GM21515 (cell line): ENCODE results near the gene CFAP221.

Source experiments
- ATAC-seq: cut with Tn5 transposase; IDR thresholded peaks from one replicate; pipeline ENCODE4 v1.9.1; 2021; ENCODE audit not compliant: unreplicated experiment

CFAP221 gene

DNA sequence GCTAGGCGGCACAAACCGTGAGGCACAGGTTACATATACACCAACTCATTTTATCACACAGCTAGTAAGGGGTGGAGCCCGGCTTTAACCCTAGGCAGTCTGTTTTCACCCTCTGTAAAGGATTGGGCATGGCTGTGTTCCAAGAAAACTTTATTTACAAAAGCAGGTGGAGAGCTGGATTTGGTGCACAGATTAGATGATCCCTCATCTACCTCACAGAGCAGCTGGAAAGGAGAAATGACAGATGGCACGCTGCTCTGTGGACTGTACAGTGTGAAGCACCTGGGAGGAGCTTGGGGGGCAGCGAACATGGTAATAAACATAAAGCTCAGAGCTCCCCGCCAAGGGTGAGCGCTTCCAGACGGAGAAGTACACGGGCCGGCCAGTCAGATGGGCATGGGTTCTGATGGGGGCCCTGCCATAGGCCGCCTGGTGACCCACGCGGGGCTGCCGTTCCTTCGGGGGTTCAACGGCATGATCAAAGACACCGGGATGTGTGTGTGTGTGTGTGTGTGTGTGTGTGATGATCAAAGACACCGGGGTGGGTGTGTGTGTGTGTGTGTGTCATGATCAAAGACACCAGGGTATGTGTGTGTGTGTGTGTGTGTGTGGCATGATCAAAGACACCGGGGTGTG lies 133.9 kb downstream of the CFAP221 start:
- ATAC-seq, result no peak

DNA sequence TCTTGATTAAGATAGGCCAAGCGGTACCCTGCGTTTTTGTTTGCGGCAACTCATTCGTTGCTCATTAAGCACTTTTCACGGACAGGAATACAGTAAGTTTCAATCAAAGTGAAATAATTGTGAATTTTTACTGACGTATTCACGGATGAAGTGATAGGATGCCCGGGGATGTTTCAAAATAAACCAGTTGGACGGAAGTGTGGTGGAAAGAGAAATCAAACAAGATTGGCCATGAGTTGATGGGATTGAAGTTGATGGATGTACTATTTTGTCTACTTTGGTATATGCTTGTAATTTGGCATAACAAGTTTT lies 135.2 kb downstream of the CFAP221 start:
- no peak for ATAC-seq

GRCh38 chr2:119679846-119680245 lies 135.6 kb downstream of the CFAP221 start:
- no peak for ATAC-seq

DNA sequence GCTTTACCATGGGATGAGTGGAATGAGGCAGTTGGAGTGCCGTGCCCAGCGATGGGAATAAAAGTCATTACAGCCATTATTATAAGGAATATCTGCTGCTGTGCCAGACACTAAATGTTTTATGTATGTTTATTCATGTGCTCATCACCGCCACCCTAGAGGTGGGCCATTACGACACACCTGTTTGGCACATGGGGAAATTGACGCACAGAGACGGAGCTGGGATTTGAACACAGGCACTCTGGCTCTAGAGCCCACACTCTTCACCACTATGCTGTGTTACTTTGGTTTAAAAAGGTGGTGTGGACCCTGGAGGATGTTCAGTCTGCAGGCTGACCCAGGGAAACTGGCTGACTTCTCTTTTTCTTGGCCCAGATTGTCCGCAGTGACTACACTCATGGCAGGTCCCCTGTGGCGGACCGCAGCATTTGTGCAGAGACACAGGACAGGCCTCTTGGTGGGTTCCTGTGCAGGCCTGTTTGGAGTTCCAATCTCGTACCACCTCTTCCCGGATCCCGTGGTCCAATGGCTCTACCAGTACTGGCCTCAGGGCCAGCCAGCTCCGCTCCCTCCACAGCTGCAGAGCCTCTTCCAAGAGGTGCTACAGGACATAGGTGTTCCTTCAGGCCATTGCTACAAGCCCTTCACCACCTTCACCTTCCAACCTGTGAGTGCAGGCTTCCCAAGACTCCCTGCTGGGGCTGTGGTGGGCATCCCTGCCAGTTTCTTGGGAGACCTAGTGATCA lies 136.4 kb downstream of the CFAP221 start:
- ATAC-seq, result no peak

GRCh38 chr2:119681203-119681867 lies 137.1 kb downstream of the CFAP221 start:
- ATAC-seq, result no peak

GRCh38 chr2:119681868-119682220 lies 137.6 kb downstream of the CFAP221 start:
- no peak for ATAC-seq

DNA sequence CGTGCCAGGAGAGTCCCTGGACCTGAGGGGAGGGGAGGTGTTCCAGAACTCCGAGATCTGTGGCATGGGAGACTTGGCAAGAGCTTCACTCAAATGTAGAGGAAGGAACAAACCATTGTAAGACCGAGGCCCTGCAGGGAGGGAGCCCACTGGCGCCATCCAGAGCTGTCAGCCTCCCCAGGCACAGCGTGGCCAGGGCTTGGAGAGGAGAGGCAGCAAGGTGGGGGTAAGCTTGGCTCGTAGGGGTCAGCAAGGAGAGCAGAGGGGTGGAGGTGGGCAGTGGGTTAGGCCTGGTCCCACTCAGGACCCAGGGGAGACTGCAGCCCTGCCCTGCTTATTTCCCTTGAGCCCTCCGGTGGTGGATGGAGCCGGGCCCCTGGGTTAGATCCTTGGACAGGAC lies 138.3 kb downstream of the CFAP221 start:
- ATAC-seq, result no peak

DNA sequence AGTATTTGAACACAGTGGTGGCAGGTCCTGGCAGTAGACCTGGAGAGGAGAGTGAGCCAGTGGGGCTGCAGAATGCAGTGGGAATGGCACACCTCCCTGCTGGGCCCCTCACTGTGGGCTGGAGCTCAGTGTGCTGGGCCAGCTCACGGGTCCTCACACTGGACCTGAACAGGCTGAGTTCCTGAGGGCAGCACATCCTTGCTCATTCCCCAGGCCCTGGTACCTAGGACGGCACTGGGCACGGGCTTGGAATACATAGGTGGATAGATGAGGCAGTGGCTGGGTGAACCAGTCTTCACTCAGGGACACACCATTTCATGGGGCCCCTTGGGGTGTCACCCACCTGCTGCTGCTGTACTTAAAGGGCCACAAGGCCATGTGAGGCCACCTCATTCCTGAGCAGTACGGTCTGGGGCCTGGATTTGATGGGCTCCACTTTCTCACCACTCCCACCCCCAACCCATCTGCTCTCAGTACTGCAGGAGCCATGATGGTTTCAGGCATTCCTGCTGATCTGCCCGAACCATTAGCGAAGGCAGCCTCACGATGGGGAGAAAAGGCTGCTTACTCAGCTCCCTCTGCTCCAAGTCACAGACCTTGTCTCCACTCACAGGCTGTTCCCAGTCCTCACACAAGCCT lies 138.9 kb downstream of the CFAP221 start:
- no peak for ATAC-seq

GRCh38 chr2:119683713-119684443 lies 139.6 kb downstream of the CFAP221 start:
- no peak for ATAC-seq

- ATAC-seq, result no peak
Measured at GRCh38 chr2:119684518-119684917, 140.3 kb downstream of the CFAP221 start.

GRCh38 chr2:119688616-119689015 lies 144.4 kb downstream of the CFAP221 start:
- ATAC-seq, result no peak

DNA sequence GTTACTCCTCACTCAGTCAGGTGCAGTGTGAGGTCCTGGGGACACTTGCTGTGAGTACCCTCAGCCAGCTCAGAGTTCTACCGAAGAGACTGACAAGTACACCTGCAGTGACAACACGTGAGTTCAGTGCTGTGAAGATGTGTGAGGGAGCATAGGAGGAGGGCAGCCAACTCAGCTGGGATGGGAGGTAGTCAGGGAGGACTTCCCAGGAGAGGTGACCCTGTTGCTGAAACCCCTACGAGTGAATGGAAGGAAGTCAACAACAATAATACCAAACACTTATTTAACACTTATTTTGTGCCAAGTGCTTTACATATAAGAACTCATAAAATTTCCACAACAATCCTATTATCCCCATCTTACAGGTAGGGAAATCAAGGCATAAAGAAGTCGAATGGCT lies 145.0 kb downstream of the CFAP221 start:
- ATAC-seq, result no peak

DNA sequence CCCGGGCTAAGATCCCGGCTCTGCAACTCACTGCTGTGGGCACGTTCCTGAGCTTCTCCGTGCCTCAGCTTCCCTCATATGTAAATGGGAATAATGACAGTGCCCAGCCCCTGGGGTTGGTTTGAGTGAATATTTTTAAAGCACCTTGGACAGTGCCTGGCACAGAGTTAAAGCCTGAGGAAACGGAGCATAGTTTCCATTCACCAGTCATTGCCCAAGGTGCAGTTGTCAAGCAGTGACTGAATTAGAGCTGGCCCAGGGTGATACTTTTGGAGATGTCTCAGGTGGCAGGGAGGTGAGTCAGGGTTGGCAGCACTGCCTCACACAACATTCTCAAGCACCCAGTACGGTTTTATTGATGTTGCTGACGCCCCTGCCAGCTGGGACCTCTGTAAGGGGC lies 146.9 kb downstream of the CFAP221 start:
- no peak for ATAC-seq

DNA sequence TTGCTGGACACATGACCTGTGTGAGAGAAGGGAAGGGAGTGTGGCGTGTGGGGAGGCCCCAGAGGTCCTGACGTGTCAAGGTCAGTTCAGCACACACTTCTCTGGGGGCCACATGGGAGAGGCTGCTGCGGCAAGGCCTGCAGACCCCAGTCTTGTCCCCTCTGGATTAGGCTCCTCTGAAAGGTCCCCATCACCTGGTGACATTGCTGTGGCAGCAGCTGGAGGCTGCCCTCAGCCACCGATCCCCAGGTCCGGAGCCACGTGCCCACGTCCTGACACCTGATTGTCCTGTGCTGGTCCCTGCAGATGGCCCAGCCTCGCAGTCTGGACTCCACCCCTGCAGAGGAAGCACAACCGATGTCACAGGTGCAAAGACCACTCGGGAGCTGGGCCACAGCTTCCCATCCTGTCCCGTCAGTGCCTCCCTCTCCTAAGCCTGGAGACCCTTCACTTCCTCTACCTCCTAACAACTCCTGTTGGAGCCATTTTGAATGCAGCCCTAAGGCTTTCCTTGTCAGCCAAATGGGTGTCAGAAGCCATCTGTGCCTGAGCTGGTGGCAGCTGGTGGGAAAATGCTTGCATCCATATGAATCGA lies 147.5 kb downstream of the CFAP221 start:
- no peak for ATAC-seq

GRCh38 chr2:119692310-119692709 lies 148.1 kb downstream of the CFAP221 start:
- ATAC-seq, result no peak

- ATAC-seq, result no peak
Measured at GRCh38 chr2:119692954-119693353, 148.7 kb downstream of the CFAP221 start.

- no peak for ATAC-seq
Measured at GRCh38 chr2:119693567-119693966, 149.3 kb downstream of the CFAP221 start.

DNA sequence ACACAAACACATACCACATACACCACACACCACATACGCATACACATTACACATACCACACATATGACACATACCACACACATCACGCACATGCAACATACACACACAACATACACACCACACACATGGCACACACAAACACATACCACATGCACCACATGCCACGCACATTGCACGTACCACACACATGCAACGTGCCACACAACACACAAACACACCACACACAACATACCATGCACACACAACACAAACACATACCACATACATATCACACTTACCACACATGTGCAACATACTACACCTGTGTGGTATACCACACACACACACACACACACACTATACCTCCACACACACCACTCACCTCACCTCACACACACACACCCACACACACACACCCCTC lies 149.7 kb downstream of the CFAP221 start:
- no peak for ATAC-seq

DNA sequence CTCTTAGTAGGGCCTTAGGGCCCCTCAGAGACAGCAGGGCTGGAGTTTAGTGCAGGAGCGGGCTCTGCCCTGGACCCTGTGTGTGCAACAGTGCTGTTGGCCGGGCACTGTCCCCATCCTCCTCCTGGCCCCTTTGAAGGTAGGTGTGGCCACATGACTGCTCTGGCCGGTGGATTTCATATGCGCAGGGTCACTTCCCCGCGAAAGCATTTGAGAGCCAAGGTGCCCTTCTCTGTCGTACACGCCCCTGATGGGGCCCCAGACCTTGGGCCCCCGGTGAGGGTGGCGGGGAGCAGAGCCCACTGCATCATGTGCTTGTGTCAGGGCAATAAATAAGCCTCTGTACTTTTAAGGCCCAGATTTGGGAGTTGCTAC lies 150.2 kb downstream of the CFAP221 start:
- ATAC-seq, result no peak

- ATAC-seq, result no peak
Measured at GRCh38 chr2:119694845-119695521, 150.7 kb downstream of the CFAP221 start.
